ENCODE data around the gene DENND4C. TPM values are rescaled to one million over a fixed set of nuclear protein-coding genes. Genes with fewer than 3 reads are reported as not detected.
A peak's percentile ranks its signal among the peaks of the same experiment; 100 is the strongest.

The DENND4C gene
- total RNA-seq, 1 experiment from 2014 or later: 26.6 TPM

- Histone ChIP-seq H3K9ac (ENCODE audit: extremely low read depth, insufficient read length, low read length) (no peak overlapping the region), H3K79me2 (ENCODE audit: insufficient read depth, low read length) (peaks cover 7% of the 10 kb centered on the region; the same call in 1 of the 2 replicates), H3K14ac (ENCODE audit: insufficient read depth, low read length) (no peak overlapping the region), H2BK15ac (ENCODE audit: low read depth, low read length) (no peak overlapping the region), H3K23ac (ENCODE audit: insufficient read length, low read depth, low read length) (no peak overlapping the region), H3T11ph (ENCODE audit: low read length) (no peak overlapping the region), H3K18ac (ENCODE audit: insufficient read length, low read depth, low read length) (no peak overlapping the region), H2BK20ac (ENCODE audit: low read depth, low read length, poor library complexity, severe bottlenecking) (no peak overlapping the region), H4K20me1 (ENCODE audit: control insufficient read depth, insufficient read depth, insufficient read length) (no peaks in the 10 kb centered on the region), H3K9me3 (ENCODE audit: control insufficient read depth, low read depth, low read length) (no peaks in the 10 kb centered on the region), H3K4me2 (ENCODE audit: insufficient read depth, insufficient read length, low read length) (no peak overlapping the region), H3K23me2 (ENCODE audit: insufficient read length, low read depth, low read length, poor library complexity, severe bottlenecking) (no peaks in the 10 kb centered on the region), H3K27ac (ENCODE audit: insufficient read length, low read depth, low read length) (no peak overlapping the region), H3K4ac (ENCODE audit: low read depth, low read length) (no peak overlapping the region), H2BK120ac (ENCODE audit: low read depth, low read length, poor library complexity, severe bottlenecking) (no peak overlapping the region), H3K27me3 (ENCODE audit: insufficient read depth, low read length) (no peaks in the 10 kb centered on the region), H2AFZ (ENCODE audit: low read length) (no peak overlapping the region), H3K56ac (ENCODE audit: insufficient read length, low read depth, low read length) (no peak overlapping the region), H4K91ac (ENCODE audit: insufficient read length, low read depth, low read length) (no peak overlapping the region), H3K79me1 (ENCODE audit: insufficient read depth, low read depth, low read length, poor library complexity, severe bottlenecking) (peaks cover 6% of the 10 kb centered on the region), H2BK12ac (ENCODE audit: insufficient read length, low read depth, low read length) (no peak overlapping the region), H4K5ac (ENCODE audit: insufficient read length, low read depth, low read length) (no peak overlapping the region), H2AK5ac (ENCODE audit: insufficient read length, low read length) (no peak overlapping the region), H4K8ac (replicated peaks; ENCODE audit: insufficient read length, low read depth, low read length) (no peak overlapping the region), H2BK5ac (ENCODE audit: insufficient read length, low read length) (no peak overlapping the region), H3K4me1 (ENCODE audit: insufficient read depth, low read length) (no peaks in the 10 kb centered on the region)
- Mint-ChIP-seq H3K27me3 (ENCODE audit: low read depth) (no peaks in the 10 kb centered on the region), H3K4me3 (no peak overlapping the region), H3K36me3 (ENCODE audit: insufficient read depth in 1 of 3, low read depth in 3 of 3) (peaks cover 2 to 30% (median 21%) of the 10 kb centered on the region in 3 experiments; a peak in 4 of 7 replicates), H3K4me1 (peaks cover 25% of the 10 kb centered on the region in 2 experiments), H3K9me3 (peaks cover 0 to 4% of the 10 kb centered on the region in 2 experiments; a peak in 1 of 5 replicates), H3K27ac (peak overlapping the region; percentile 25 to 76 (median 65); a peak in 4 of 7 replicates)
- TF ChIP-seq CTCF (conservative IDR thresholded peaks at IDR 0.05): no peak
- no peak for DNase-seq
- WGBS (ENCODE audit: extremely low coverage, insufficient read length, low lambda C conversion rate): no CpG with 5 or more reads among the region's 6 CpGs
These were observed 11.2 kb downstream of the DENND4C start for GRCh38 chr9:19241728-19242127.

Measured in H9 (cell line).